ENCODE results near the gene PRRT1.

DNA sequence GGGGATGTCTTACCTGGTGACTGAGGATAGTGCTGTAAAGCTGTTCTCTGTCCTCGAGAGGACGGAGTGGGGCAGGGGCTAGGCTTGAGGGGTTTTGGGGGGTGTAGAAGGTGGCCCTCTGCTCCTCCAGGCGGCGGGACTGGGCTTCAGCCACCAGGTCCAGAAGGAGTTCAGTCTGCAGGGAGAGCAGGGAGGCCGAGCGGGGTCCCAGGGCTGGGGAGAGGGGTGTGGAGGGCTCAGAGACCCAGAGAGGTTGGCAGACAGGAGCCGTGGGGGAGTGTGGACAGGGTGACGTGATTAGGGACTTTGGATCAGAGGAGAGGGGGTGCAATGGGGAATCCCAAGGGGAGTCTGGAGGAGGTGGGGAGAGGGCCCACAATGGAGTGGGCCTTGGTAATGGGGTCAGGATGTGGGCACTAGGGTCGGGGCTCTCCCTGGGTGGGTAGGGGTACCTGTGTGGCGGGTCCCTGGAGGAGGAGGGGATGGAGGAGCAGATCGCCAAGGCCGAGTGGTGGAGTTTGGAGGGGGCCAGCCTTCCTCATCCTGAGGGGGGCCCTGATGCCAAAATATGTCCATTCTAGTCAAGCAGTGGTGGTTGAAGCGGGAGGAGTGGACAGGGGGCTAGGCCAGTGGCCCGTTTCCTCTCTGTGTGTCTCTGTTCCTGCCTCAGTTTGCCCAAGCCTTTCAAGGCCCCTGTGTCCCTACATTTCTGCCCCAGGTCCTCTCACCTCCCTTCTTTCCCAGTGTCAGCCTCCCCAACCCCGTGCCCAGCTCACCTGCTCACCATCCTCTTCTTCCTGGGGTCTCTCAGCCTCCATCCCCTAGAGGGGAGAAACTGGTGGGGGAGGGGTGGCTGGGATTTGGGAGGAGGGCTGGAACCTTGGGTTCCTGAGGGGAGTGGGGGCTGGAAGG is 40.2 kb upstream of the PRRT1 start:
- TF ChIP-seq, protein P1, sequence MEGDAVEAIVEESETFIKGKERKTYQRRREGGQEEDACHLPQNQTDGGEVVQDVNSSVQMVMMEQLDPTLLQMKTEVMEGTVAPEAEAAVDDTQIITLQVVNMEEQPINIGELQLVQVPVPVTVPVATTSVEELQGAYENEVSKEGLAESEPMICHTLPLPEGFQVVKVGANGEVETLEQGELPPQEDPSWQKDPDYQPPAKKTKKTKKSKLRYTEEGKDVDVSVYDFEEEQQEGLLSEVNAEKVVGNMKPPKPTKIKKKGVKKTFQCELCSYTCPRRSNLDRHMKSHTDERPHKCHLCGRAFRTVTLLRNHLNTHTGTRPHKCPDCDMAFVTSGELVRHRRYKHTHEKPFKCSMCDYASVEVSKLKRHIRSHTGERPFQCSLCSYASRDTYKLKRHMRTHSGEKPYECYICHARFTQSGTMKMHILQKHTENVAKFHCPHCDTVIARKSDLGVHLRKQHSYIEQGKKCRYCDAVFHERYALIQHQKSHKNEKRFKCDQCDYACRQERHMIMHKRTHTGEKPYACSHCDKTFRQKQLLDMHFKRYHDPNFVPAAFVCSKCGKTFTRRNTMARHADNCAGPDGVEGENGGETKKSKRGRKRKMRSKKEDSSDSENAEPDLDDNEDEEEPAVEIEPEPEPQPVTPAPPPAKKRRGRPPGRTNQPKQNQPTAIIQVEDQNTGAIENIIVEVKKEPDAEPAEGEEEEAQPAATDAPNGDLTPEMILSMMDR (IDR thresholded peaks at IDR 0.05; ENCODE audit: insufficient read depth, low read length, poor library complexity, severe bottlenecking): no peak
- TF ChIP-seq EZH2phosphoT487 (conservative IDR thresholded peaks at IDR 0.05; ENCODE audit: low read length): no peak

Data from SU-DHL-6 (cell line).